Immature natural killer cell (primary cell): ENCODE results near the gene STX17. TPM values are rescaled to one million over a fixed set of nuclear protein-coding genes. Genes with fewer than 3 reads are reported as not detected.
A peak's percentile ranks its signal among the peaks of the same experiment; 100 is the strongest.

Source experiments
- DNase-seq, 3 donors: peaks; one replicate each; pipeline ENCODE4 v3.0.0; 2022; ENCODE audit warnings: mixed read lengths in 1 of 3
- H3K27ac Mint-ChIP-seq, 6 donors: one replicate each; pipeline ENCODE4 v1.8.0; 2020; ENCODE audit warnings: mixed read lengths in 6 of 6, mild to moderate bottlenecking in 5 of 6, inconsistent platforms in 4 of 6, moderate library complexity in 3 of 6
- H3K27me3 Mint-ChIP-seq, 3 donors: one replicate each; pipeline ENCODE4 v1.8.0; 2020 to 2021; ENCODE audit warnings: low read depth in 3 of 3, mild to moderate bottlenecking in 3 of 3, mixed read lengths in 3 of 3, moderate library complexity in 3 of 3, inconsistent platforms in 1 of 3
- H3K36me3 Mint-ChIP-seq, 3 donors: one replicate each; pipeline ENCODE4 v1.8.0; 2020; ENCODE audit warnings: mixed read lengths in 3 of 3, inconsistent platforms in 2 of 3, mild to moderate bottlenecking in 2 of 3
- H3K4me1 Mint-ChIP-seq, 2 donors: one replicate each; pipeline ENCODE4 v1.8.0; 2020; ENCODE audit warnings: inconsistent platforms in 2 of 2, mild to moderate bottlenecking in 2 of 2, mixed read lengths in 2 of 2, moderate library complexity in 1 of 2
- H3K4me3 Mint-ChIP-seq, 5 donors: one replicate each; pipeline ENCODE4 v1.8.0; 2020; ENCODE audit warnings: mild to moderate bottlenecking in 5 of 5, mixed read lengths in 5 of 5, inconsistent platforms in 3 of 5, moderate library complexity in 3 of 5
- H3K9me3 Mint-ChIP-seq, 6 donors: one replicate each; pipeline ENCODE4 v1.8.0; 2020; ENCODE audit warnings: mild to moderate bottlenecking in 6 of 6, mixed read lengths in 6 of 6, inconsistent platforms in 4 of 6, moderate library complexity in 3 of 6
- polyA plus RNA-seq, 3 donors: library from polyadenylated mRNA; unstranded; fragments of 300-500 nt; fragmentation: Illumina TruSeq; gene quantifications; one replicate each; pipeline ENCODE4 v1.2.3, GENCODE V29; 2021

STX17 gene
- polyA plus RNA-seq, 3 donors from 2014 or later: 17.3 to 28.5 (median 18.8) TPM

DNA sequence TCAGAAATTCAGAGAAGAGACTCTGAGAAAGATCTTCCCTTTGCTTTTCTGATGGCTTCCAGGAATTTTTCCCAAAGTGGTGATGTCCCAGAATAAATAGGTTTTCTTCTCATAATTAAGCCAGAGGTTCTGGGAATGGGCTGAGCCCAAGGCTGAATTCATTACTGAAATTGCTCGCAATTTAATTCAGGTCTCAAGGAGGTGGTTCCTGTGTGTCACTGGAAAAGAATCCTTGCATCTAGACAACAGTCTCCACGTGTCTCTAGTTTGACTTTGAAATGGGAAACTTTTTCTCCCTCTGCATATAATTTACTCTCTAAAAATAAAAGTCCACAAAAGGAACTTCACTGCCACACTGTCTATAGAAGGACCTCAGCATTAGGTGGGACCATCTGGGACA lies 27.8 kb upstream of the STX17 start:
- DNase-seq: no peak
- Mint-ChIP-seq H3K27ac (no peak overlapping the region), H3K4me3 (no peak overlapping the region), H3K36me3 (no peaks in the 10 kb centered on the region), H3K27me3 (no peaks in the 10 kb centered on the region), H3K4me1 (no peaks in the 10 kb centered on the region), H3K9me3 (no peaks in the 10 kb centered on the region)

- Mint-ChIP-seq H3K4me3 (no peak overlapping the region), H3K9me3 (no peaks in the 10 kb centered on the region), H3K27me3 (peaks cover 0 to 3% (median 0%) of the 10 kb centered on the region in 3 donors), H3K27ac (no peak overlapping the region), H3K36me3 (no peaks in the 10 kb centered on the region), H3K4me1 (no peaks in the 10 kb centered on the region)
- DNase-seq: no peak
Measured at GRCh38 chr9:99881769-99882168, 24.7 kb upstream of the STX17 start.

- Mint-ChIP-seq H3K4me3 (no peak overlapping the region), H3K27me3 (peaks cover 0 to 3% (median 1%) of the 10 kb centered on the region in 3 donors), H3K4me1 (no peaks in the 10 kb centered on the region), H3K9me3 (no peaks in the 10 kb centered on the region), H3K36me3 (no peaks in the 10 kb centered on the region), H3K27ac (no peak overlapping the region)
- DNase-seq: no peak
Measured at GRCh38 chr9:99885747-99886146, 20.7 kb upstream of the STX17 start.

DNA sequence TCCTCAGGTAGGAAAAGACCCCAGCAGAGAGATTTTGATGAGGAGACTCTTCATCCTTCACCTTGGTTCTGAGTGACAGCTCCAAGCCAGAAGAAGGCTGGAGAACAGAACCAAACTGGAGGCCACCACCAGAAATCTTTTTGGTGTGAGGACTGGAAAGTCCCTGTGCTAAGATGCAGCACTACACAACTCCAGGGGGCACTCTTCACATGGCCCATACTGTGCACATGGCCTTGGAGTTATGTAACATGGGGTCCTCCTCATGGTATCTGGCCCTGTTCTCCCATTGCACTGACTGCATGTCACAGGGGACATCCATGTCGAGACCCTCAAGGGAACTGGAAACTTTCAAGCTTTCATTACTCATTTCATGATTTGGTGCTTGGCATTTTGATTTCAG lies 17.3 kb upstream of the STX17 start:
- Mint-ChIP-seq H3K27me3 (peaks cover 0 to 7% (median 1%) of the 10 kb centered on the region in 3 donors), H3K4me1 (no peaks in the 10 kb centered on the region), H3K36me3 (no peaks in the 10 kb centered on the region), H3K4me3 (no peak overlapping the region), H3K9me3 (no peaks in the 10 kb centered on the region), H3K27ac (no peak overlapping the region)
- no peak for DNase-seq

GRCh38 chr9:99894826-99895225 lies 11.6 kb upstream of the STX17 start:
- H3K27me3 Mint-ChIP-seq: peaks cover 3 to 10% (median 9%) of the 10 kb centered on the region in 3 donors
- no peak overlapping the region for H3K4me3 Mint-ChIP-seq
- H3K4me1 Mint-ChIP-seq: no peaks in the 10 kb centered on the region
- peaks cover 0 to 4% (median 0%) of the 10 kb centered on the region in 6 donors for H3K9me3 Mint-ChIP-seq
- no peak for DNase-seq
- H3K27ac Mint-ChIP-seq: no peak overlapping the region
- H3K36me3 Mint-ChIP-seq: peaks cover 0 to 3% (median 0%) of the 10 kb centered on the region in 3 donors

GRCh38 chr9:99895510-99895909 lies 10.9 kb upstream of the STX17 start:
- Mint-ChIP-seq H3K36me3 (peaks cover 0 to 3% (median 0%) of the 10 kb centered on the region in 3 donors), H3K9me3 (peaks cover 0 to 4% (median 0%) of the 10 kb centered on the region in 6 donors), H3K27ac (no peak overlapping the region), H3K4me3 (no peak overlapping the region), H3K27me3 (peaks cover 5 to 10% (median 9%) of the 10 kb centered on the region in 3 donors), H3K4me1 (no peaks in the 10 kb centered on the region)
- no peak for DNase-seq

- Mint-ChIP-seq H3K4me3 (no peak overlapping the region), H3K36me3 (peaks cover 0 to 3% (median 0%) of the 10 kb centered on the region in 3 donors), H3K27me3 (peaks cover 5 to 10% (median 8%) of the 10 kb centered on the region in 3 donors), H3K9me3 (peaks cover 0 to 4% (median 0%) of the 10 kb centered on the region in 6 donors), H3K27ac (no peak overlapping the region), H3K4me1 (no peaks in the 10 kb centered on the region)
- no peak for DNase-seq
Measured at GRCh38 chr9:99896119-99896518, 10.3 kb upstream of the STX17 start.

GRCh38 chr9:99903393-99903792 lies 3.1 kb upstream of the STX17 start:
- Mint-ChIP-seq H3K27me3 (peaks cover 9 to 15% (median 12%) of the 10 kb centered on the region in 3 donors), H3K4me1 (peaks cover 18 to 25% of the 10 kb centered on the region in 2 donors), H3K36me3 (no peaks in the 10 kb centered on the region), H3K27ac (no peak overlapping the region), H3K4me3 (no peak overlapping the region), H3K9me3 (no peaks in the 10 kb centered on the region)
- DNase-seq: no peak

GRCh38 chr9:99905833-99906402 lies 536 bp upstream of the STX17 start:
- Mint-ChIP-seq H3K4me1 (peaks cover 21 to 36% of the 10 kb centered on the region in 2 donors), H3K27me3 (peaks cover 9 to 15% (median 10%) of the 10 kb centered on the region in 3 donors), H3K36me3 (peaks cover 0 to 4% (median 0%) of the 10 kb centered on the region in 3 donors), H3K27ac (peak overlapping the region; percentile 91 to 97 (median 94)), H3K9me3 (no peaks in the 10 kb centered on the region), H3K4me3 (peak overlapping the region; percentile 92 to 100 (median 97))
- DNase-seq: no peak

- H3K27ac Mint-ChIP-seq: peak overlapping the region; percentile 96 to 99 (median 98)
- H3K4me1 Mint-ChIP-seq: peaks cover 22 to 37% of the 10 kb centered on the region in 2 donors
- H3K9me3 Mint-ChIP-seq: no peaks in the 10 kb centered on the region
- no peak for DNase-seq
- H3K36me3 Mint-ChIP-seq: peaks cover 0 to 10% (median 0%) of the 10 kb centered on the region in 3 donors
- H3K4me3 Mint-ChIP-seq: peak overlapping the region; percentile 96 to 100 (median 97)
- H3K27me3 Mint-ChIP-seq: peaks cover 7 to 15% (median 10%) of the 10 kb centered on the region in 3 donors
Measured at GRCh38 chr9:99907208-99907532, 716 bp downstream of the STX17 start.

GRCh38 chr9:99911600-99911999 lies 5.1 kb downstream of the STX17 start:
- H3K4me1 Mint-ChIP-seq: peaks cover 17 to 51% of the 10 kb centered on the region in 2 donors
- H3K4me3 Mint-ChIP-seq: no peak overlapping the region
- no peaks in the 10 kb centered on the region for H3K9me3 Mint-ChIP-seq
- H3K27me3 Mint-ChIP-seq: peaks cover 5 to 7% (median 5%) of the 10 kb centered on the region in 3 donors
- peaks cover 6 to 32% (median 18%) of the 10 kb centered on the region in 3 donors for H3K36me3 Mint-ChIP-seq
- H3K27ac Mint-ChIP-seq: no peak overlapping the region
- no peak for DNase-seq

DNA sequence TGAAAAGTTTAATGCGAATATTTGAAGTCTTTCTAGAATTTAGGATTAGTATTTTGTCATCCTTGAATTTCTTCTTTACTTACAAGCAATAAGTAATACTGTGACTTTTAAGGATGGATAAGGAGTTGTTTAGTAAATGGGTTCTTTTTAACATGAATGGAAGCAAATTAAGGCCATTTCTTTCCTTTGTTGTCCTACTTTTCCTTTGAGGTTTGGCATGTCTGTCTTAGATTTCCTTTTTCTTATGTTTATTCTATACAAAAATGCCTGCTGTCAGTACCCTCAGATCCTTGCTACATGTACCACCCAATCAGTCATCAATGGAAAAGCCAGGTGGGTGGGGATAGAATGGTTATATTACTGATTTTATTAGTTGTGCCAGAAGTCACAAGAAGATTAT lies 10.2 kb downstream of the STX17 start:
- Mint-ChIP-seq H3K9me3 (no peaks in the 10 kb centered on the region), H3K4me1 (peaks cover 6 to 46% of the 10 kb centered on the region in 2 donors), H3K36me3 (peaks cover 13 to 52% (median 44%) of the 10 kb centered on the region in 3 donors), H3K27ac (no peak overlapping the region), H3K4me3 (no peak overlapping the region), H3K27me3 (peaks cover 0 to 1% (median 0%) of the 10 kb centered on the region in 3 donors)
- no peak for DNase-seq

- H3K36me3 Mint-ChIP-seq: peaks cover 23 to 59% (median 55%) of the 10 kb centered on the region in 3 donors
Measured at GRCh38 chr9:99918134-99918533, 11.7 kb downstream of the STX17 start.

DNA sequence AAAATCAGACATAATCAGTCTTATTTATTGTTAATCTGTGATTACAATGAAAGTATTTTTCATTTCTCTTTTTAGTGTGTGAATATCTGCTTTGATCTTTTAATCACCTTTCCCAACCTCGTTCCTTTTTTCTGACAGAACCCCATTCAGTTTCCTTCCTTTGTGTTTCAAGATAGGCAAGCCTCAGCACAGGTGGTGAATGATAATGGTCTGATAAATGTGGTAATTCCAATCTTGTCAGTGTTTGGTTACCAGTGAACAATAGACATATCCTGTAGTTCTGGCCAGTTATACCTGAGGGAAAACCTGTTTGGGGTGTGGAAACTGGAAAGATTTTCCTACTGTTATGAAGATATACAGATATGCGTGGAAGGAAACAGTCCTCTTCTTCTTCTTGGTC lies 13.5 kb downstream of the STX17 start:
- no peak for DNase-seq
- no peaks in the 10 kb centered on the region for H3K27me3 Mint-ChIP-seq
- H3K4me3 Mint-ChIP-seq: no peak overlapping the region
- peaks cover 23 to 50% of the 10 kb centered on the region in 2 donors for H3K4me1 Mint-ChIP-seq
- peaks cover 30 to 67% (median 59%) of the 10 kb centered on the region in 3 donors for H3K36me3 Mint-ChIP-seq
- H3K9me3 Mint-ChIP-seq: no peaks in the 10 kb centered on the region
- H3K27ac Mint-ChIP-seq: peak overlapping the region in 1 of 6 donors; percentile 29

More at GRCh38 chr9:99918134-99918533, 11.7 kb downstream of the STX17 start:
- no peak for DNase-seq
- Mint-ChIP-seq H3K9me3 (no peaks in the 10 kb centered on the region), H3K4me1 (peaks cover 14 to 51% of the 10 kb centered on the region in 2 donors), H3K4me3 (no peak overlapping the region), H3K27ac (peak overlapping the region in 1 of 6 donors; percentile 55), H3K27me3 (no peaks in the 10 kb centered on the region)
